Left forelimb (tissue), 1 donor: ENCODE results near the gene PPP1R14D.

ENCODE experiments used
- DNase-seq: peaks from one replicate; pipeline ENCODE4 v3.0.0-alpha.2; 2018; ENCODE audit warnings: low spot score

Gene PPP1R14D

DNA sequence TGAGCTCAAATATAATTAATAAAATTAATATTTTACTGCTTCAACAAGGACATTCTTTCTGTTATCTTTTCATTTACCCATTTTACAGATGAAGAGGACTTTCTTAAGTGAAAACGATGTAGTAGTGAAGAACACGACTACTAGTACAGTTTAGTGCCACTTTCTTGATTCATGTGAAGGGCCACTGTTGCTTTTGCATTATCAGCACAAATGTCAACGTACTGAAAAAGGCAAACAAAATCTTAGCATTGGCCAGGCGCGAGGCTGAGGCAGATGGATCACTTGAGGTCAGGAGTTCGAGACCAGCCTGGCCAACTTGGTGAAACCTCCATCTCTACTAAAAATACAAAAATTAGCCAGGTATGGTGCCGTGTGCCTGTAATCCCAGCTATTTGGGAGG is 9.5 kb downstream of the PPP1R14D start:
- no peak for DNase-seq

DNA sequence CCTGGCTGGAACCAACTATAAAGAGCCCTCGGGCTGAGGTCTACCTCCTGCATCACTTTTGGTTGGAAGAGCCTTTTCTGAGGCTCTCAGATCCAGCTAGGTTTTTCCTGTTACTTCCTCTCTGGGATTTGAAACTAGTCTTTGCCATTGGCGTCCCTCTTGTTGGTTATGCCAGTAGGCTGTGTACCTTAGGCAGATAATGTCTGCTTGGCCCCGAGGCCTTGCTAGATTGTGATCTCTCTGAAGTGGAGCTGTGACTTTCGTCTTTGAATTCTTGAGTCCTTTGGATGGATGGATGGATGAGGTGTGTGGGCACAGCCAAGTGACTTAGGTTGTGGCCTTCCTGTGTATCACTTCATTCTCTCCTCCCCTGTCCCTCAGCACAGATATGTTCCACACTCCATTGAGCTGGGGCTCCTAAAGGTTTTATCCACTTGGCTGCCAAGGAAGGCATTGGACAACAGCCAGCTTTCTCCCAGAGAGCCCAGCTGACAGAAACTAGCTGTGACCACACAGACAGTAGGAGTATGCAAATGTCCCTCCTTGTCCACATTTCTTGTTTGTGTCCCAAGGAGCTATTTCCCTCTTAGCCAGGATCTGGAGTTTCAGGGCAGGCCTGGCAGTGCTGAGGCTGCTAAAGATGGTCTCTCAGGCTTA is 13.3 kb downstream of the PPP1R14D start:
- DNase-seq: no peak

DNA sequence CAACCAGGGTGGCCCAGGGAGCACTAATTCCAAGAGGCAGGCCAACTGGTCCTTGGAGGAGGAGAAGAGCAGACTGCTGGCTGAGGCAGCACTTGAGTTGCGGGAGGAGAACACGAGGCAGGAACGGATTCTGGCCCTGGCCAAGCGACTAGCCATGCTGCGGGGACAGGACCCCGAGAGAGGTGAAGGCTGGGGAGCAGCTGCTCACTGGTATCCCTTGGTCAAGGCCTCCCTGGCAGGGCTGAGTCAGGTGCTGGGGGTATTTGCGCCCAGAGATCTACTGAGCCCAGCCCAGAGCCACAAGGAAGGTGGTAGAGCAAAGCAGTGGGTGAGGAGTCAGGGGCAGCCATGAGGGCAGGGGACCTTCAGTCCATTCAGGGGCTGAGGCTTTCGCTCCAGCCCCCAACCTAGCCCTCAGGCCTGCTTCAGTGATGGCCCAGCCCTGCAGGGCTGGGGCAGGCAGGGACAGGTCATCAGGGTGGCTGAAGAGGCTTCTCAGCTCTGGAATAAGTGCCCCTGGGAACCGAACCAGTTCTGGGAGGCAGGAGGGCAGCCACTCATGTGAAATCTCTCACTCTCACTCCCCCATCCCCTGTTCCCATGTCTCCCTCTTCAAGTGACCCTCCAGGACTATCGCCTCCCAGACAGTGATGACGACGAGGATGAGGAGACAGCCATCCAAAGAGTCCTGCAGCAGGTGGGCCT is 15.6 kb downstream of the PPP1R14D start:
- no peak for DNase-seq

DNA sequence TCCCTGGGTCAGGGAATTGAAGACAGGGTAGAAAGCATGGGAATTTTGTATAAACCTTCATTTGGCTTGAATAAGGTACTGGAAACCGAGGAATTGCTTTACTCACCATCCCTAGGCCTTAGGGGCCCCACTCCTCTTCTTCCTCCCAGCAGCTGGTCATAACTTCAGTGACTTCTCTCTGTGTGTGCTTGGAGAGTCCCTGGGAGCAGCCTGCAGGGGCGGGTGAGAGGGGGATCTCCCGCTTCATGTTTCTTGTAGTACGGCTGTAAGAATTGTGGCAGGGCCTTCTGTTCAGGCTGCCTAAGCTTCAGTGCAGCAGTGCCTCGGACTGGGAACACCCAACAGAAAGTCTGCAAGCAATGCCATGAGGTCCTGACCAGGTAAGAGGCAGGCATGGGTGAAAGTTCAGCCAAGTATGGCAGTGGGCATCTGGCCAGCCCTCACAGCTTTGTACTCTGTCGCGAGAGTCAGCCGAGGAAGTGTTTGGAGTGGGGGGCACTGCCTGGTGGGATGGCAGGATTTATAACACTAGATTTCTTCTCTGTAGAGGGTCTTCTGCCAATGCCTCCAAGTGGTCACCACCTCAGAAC is 19.6 kb downstream of the PPP1R14D start:
- no peak for DNase-seq

DNA sequence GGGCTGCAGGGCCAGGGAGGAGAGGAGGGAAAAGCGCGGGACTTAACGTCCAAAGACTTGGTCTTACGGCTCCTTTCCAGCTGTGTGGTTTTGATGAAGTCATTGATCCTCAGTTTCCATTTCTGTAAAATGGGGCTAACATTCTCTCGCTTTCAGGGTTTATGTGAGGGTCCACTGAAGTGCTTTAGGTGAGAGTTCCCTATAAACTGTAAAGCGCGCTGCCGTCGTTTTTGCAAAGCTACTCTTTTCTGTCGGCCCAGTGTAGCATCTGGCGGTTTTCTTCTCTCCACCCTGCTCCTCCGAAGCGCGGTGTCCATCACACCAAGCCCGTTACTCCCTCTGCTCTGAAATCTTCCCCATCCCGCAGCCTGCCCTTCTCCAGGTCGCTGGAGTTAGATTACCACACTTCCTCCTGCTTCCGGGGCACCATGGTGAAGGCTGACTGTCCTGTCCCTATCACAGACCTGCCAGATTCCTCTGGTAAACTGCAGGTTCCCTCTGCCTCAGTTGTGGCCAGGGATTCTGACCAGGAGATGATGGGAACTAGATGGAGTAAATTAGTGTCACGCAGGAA is 20.5 kb downstream of the PPP1R14D start:
- DNase-seq: no peak

DNA sequence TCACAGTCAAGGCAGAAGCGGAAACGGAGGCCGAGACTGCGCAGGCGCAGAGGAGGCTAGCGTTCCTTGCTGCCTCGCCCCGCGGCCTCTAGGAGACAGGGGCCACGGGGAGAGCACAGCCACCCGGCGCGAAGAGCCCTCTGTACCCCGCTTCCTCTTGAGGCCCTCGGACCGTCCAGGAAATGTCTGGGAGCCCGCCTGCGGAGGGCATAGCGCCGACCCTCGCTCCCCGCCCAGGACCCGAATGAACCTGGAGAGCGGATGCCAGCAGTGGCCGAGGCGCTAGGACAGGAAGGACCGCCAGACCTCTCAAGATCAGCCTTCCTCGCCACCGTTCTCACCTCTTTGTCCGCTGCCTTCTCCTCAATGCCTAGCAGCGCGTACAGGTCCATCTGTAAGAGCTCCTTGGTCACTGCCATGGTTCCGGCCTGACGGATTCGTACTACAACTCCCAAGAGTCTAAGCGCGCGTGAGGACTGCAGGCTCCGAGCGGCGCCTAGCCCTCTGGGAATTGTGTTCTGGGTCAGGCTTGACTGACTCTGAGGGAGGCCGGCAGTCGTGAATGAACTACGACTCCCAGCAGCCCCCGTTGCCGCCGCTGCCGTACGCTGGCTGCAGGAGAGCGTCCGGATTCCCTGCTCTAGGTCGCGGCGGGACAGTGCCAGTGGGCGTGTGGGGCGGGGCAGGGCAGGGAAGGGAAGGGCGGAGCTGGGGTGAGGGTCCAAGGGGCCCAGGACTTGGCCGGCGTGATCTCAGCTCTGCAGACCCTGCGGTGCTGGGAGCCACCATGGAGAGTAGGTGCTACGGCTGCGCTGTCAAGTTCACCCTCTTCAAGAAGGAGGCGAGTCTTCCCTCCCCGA is 21.2 kb downstream of the PPP1R14D start, which contains the start of the genes DNAJC17 and ZFYVE19:
DNAJC17 (minus strand) TSS at position 446 of the 860 bp plus-strand sequence; CDS start at position 419, 27 bp downstream.
ZFYVE19 (plus strand) TSS at position 62 of the 860 bp plus-strand sequence; CDS start at position 563, 501 bp downstream.
- peak; percentile 93 for DNase-seq

DNA sequence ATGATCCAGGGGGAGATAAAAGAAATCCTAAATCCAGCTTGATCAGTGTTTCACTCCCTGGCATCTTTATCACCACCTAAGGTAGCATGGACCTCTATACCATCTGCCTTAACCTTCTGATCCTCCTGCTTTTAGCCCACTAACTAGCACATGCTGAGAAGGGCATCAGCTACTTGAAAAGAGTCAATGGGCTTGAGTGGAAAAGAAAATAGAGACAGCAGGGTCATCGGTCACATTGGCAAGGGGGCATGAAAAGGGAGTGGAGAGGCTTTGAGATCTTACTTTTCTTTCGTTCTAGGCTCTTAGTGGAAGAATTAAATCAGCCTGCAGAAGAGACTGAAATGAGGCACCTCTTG is 21.9 kb downstream of the PPP1R14D start:
- no peak for DNase-seq

DNA sequence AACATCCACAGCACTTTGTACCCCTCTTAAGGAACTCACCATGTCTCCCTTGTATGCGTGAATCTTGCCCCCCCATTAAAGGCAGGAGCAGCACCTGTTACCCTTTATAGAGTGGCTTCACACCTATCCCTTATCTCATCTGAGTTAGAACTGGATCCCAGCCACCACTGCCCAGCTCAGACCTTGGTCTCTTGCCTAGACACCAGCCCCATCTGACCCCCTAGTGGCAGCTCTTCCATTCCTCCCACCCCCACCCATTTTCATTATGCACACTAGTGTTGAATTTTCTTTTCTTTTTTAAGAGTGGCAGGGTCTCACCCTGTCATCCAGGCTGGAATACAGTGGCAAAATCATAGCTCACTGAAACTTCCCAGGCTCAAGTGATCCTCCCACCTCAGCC is 24.8 kb downstream of the PPP1R14D start:
- no peak for DNase-seq

DNA sequence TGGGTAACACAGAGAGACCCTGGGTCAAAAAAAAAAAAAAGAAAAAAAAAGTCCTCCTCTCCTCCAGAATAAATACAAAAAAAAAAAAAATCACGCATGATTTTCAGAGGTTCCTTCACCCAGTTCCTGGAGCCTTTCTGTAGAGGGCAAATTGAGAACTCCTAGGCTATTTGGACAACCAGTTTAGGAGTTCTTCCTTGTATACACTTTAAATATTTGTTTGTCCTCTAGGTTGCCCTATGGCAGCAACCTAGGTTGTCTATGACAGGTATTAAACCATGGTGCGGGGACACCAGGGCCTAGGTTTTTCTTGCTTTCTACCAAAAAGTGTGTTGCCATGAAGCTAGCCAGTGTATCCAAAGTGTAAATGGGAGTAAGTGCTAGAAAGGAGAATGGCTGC is 25.4 kb downstream of the PPP1R14D start:
- no peak for DNase-seq

DNA sequence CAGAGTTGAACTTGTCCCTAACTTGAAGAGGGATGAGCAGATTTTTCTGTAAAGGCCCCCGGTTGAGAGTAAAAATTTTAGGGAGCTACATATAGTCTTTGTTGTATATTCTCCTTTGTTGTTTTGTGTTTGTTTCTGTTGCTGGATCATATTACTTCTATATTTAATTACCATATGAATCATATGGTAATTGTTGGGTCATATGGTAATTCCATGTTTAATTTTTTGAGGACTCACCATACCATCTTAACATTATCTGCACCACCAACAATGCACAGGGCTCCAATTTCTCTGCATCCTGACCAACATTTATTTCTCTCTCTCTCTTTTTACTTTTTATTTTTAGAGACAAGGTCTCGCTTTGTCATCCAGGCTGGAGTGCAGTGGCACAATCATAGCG is 29.0 kb downstream of the PPP1R14D start:
- DNase-seq: no peak

DNA sequence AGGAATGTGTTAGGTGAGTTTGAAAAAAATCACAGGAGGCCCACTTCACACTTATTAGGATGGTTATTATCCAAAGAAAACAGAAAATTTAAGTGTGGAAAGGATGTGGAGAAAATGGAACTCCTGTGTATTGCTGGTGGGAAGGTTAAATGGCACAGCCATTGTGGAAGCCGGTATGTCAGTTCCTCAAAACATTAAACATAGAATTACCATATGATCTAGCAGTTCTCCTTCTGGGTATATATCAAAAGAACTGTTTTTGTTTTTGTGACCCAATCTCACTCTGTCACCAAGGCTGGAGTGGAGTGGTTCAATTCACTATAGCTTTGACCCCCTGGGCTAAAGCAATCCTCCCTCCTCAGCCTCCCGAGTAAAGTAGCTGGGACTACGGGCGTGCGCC is 32.0 kb downstream of the PPP1R14D start:
- no peak for DNase-seq

DNA sequence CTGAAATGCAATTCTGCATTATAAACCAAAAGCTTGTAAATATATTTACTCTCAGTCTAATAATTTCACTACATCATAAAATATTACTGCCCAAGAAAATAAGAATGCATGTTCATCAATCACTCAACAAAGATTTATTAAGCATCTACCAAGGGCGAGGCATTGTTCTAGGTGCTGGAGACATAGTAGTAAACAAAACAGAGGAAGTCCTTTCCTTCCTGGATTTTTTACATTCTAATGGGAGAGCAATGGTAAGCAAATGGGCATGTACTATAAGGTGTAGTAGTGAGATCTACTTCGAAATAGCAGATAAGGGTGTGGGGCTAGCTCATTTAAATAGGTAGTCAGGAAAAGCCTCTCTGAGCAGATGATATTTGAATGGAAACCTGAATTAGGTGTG is 32.5 kb downstream of the PPP1R14D start:
- no peak for DNase-seq

DNA sequence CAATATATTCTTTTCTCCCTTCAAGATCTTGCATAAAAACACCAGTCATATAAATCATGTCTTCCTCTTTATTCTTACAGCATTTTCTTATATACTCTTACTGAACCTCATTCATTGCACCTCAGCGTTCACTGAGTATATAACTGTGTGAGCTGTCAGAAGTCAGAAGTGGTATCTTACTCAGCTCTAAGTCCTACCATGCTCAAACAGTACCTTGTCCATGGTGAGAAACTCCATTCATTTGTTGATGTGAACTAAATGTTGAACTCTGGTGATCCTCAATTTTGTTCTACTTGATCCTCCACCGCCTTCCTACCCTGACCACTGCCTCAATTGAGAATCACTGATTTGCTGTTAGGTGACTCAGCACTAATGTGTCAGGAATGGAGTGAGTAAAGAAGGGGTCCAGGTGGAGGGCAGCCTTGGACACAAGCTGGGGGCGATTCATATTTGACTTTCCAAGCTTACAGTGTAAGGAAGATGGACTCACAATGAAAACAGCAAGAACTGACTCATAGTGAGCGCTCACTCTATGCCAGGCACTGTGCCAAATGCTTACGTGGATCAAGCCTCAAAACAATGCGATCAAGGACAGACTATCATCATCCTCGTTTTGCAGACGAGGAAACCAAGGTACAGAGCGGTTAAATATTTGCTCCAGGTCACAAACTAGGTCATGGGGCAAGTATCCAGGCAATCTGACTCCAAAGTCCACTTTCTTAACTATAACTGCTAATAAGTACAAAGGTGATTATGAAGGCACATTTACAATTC is 35.1 kb downstream of the PPP1R14D start:
- DNase-seq: no peak

DNA sequence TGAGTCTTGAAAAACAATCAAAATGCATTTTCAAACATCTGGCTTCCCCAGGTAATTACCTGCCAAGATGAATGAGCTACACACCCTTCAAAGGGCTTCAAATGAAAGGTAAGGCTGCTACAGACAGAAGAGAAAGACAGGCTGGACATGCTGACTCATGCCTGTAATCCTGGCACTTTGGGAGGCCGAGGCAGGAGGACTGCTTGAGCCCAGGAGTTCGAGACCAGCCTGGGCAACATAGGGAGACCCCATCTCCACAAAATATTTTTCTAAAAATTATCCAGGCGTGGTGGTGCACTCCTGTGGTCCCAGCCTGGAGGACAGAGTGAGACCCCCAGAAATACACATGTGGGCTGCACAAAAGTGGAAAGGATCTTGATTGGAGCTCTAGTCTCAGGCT is 36.1 kb downstream of the PPP1R14D start:
- DNase-seq: no peak

DNA sequence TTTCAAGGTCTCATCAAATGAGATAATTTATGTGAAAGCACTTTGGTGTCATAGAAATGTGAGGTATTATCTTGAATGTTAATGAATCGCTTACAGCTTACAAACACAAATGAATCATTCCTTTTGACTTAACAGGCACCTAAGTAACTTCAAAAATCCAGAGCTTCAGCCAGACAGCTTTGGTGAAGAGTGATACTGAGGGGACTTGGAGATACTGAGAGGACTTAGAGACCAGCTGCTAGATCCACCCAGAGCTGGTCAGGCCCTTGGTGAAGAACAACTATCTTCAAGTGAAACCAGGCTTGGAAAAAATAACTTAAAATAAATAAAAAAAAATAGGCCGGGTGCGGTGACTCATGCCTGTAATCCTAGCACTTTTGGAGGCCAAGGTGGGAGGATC is 37.8 kb downstream of the PPP1R14D start:
- no peak for DNase-seq

DNA sequence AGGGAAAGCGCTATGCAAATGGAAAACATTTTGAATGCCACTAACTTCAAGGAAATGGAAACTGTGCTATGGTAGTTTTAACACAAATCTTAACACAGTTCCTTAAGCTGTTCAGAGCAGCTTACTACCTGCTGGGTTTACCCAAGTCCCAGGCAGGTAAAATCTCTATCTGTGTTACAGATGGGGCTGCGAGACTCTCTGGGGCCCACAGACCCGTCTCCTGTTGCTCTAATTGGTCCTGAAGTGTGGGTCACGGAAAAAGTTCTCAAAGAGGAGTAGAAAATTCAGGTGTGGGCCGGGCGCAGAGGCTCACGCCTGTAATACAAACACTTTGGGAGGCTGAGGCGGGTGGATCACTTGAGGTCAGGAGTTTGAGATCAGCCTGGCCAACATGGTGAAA is 38.5 kb downstream of the PPP1R14D start:
- no peak for DNase-seq

DNA sequence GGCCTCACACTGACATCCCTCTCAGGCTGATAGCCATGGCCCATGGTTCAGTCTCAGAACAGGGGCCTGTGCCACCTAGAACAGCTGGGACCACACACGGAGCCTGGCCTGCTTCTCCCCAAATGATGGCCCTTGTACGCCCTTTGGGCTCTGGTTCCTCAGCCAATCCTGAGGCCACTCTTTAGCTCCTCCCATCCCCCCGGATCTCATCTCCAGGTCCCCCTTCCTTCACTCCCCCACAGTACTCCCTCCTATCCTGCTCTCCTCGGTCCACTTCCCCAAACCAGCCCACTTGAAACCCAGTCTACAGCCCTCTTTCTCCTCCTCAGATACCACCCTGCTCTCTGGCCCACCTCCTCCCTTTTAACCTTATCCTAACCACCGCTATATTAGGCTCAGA is 39.4 kb downstream of the PPP1R14D start:
- DNase-seq: no peak

DNA sequence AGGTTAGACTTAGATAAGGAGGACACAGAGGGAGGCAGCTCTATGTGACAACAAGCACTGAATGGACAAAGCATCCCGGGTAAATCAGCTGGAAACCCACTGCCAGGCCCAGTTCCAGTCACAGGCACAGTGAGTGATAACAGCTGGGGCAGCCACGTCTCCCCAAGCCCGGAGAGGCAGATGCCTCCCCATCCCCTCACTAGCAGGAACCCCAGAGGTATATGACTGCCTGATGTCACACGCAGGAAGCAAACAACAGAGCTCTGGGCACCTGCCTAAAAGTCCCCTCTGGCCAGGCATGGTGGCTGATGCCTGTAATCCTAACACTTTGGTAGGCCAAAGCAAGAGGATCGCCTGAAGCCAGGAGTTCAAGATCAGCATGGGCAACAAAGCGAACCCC is 40.5 kb downstream of the PPP1R14D start:
- DNase-seq: no peak

DNA sequence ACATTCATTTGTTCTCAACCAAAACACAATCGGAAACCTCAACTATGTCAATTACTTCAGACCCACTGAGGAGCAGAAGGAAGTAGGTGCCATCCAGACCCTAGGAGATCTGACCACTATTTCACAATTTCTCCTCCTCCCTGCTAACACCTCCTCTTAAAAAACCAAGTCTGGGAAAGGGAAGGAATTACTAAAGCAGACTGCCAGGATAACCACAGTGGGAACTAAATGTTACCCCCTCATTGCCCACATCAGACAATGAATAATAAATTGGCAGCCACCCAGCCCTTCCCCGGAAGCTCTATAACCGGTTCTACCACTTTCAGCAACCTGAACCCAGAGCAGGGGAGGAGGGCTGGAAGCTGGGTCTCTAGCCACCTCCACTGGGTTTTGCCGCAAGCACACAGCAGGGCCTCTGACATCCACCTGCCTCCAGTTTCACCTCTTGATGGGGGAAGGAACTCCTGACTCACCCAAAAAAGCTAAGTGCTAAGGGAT is 41.1 kb downstream of the PPP1R14D start:
- no peak for DNase-seq

DNA sequence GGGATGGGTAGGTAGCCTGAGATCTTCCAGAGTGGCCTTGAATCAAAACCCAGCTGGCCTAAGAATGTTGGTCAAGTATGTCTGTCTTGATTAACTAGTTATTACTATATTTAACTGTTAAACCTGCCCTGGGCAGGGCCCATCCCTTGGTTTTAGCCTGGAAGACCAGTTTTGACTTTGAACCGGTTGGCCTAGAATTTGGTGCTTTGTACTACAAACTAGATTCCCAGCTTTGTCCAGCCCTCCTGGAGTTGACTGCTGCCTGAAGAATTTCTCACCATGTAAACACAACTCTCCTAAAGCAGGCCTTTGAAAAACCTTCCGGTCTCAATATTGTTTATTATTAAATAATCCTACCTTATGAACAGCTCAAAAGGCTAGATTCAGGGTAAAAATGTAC is 42.7 kb downstream of the PPP1R14D start:
- no peak for DNase-seq

DNA sequence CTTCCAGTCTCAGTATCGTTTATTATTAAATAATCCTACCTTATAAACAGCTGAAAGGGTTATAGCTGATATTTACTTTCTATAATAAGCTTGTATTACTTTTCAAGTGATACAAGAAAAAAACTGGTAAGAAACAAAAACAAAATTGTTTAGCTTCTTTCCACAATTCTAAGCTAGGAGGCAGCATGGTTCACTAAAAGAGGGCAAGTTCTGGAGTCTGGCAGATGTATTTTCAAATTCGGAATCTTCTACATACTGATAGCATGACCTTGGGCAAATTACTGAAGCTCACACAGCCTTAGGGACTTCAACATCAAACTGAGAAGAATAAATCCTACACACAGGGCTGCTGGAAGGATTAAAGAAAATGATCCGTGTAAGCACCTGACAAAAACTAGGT is 43.3 kb downstream of the PPP1R14D start:
- no peak for DNase-seq
